Esophagus muscularis mucosa (tissue), 4 donors: ENCODE measurements around the gene MOB2. TPM values are rescaled to one million over a fixed set of nuclear protein-coding genes. Genes with fewer than 3 reads are reported as not detected.

ENCODE experiments used
- DNase-seq: peaks from one replicate; pipeline ENCODE4 v3.0.0-alpha.2; 2017; ENCODE audit errors: extremely low spot score
- H3K27ac ChIP-seq, 4 donors: fragments of 200-600 bp; sonication (generic); replicated peaks in 1 of 4; 1 replicate in 3 of 4; 2 replicates in 1 of 4; pipeline ENCODE4 v1.5.1; 2016 to 2019; ENCODE audit warnings: mild to moderate bottlenecking in 1 of 4
- H3K27me3 ChIP-seq, 4 donors: fragments of 200-600 bp; sonication (generic); one replicate each; pipeline versions ENCODE4 v1.5.1 to v1.6.0; 2016 to 2019
- H3K36me3 ChIP-seq, 4 donors: fragments of 200-600 bp; sonication (generic); one replicate each; pipeline ENCODE4 v1.5.1; 2016 to 2019
- H3K4me1 ChIP-seq, 4 donors: fragments of 200-600 bp; sonication (generic); one replicate each; pipeline ENCODE4 v1.5.1; 2016 to 2019
- H3K4me3 ChIP-seq, 4 donors: fragments of 200-600 bp; sonication (generic); 1 replicate in 2 of 4; 2 replicates in 2 of 4; pipeline ENCODE4 v1.5.1; 2016 to 2019; ENCODE audit warnings: mild to moderate bottlenecking in 4 of 4, moderate library complexity in 1 of 4
- H3K9me3 ChIP-seq, 4 donors: fragments of 200-600 bp; sonication (generic); 1 replicate in 3 of 4; 2 replicates in 1 of 4; pipeline ENCODE4 v1.5.1; 2016 to 2019
- EP300 ChIP-seq: sonication (generic); formaldehyde crosslinking; IDR thresholded peaks from one replicate; pipeline ENCODE4 v1.6.1; 2017; ENCODE audit warnings: antibody characterized with exemption
- POLR2A ChIP-seq: fragments of 450-650 bp; IDR thresholded peaks from one replicate; pipeline ENCODE4 v1.6.1; 2017; ENCODE audit warnings: antibody characterized with exemption, moderate library complexity, mild to moderate bottlenecking, low read depth
- POLR2AphosphoS5 ChIP-seq, 2 donors: sonication (generic); formaldehyde crosslinking; IDR thresholded peaks; one replicate each; pipeline ENCODE4 v1.6.1; 2017; ENCODE audit warnings: antibody characterized with exemption in 2 of 2
- WGBS: methylation state at CpG from one replicate; pipeline ENCODE4 v1.1.5; 2018; 5-methylcytosine and 5-hydroxymethylcytosine counted together
- intact Hi-C: fragments of 100-400 bp; cut with DNase I; formaldehyde crosslinking; loops from one replicate; pipeline ENCODE4 v1.15.1; 2023
- total RNA-seq, 4 donors: library from RNA; depleted of rRNA; stranded (reverse); fragments of >200 nt; gene quantifications; one replicate each; pipeline versions ENCODE4 v1.1.0 to v1.2.1, GENCODE V29; 2016
- TF ChIP-seq, protein P1 (sequence below), 3 experiments: fragments of 200-600 bp in 2 of 3; fragments of 450-650 bp in 1 of 3; sonication (generic) in 2 of 3; IDR thresholded peaks; one replicate each; pipeline ENCODE4 v1.5.1; 2017 to 2019; ENCODE audit warnings: antibody characterized with exemption in 3 of 3, mild to moderate bottlenecking in 2 of 3, moderate library complexity in 1 of 3

Gene MOB2
- total RNA-seq, 4 donors from 2014 or later, result 66.6 to 115 (median 89.5) TPM

DNA sequence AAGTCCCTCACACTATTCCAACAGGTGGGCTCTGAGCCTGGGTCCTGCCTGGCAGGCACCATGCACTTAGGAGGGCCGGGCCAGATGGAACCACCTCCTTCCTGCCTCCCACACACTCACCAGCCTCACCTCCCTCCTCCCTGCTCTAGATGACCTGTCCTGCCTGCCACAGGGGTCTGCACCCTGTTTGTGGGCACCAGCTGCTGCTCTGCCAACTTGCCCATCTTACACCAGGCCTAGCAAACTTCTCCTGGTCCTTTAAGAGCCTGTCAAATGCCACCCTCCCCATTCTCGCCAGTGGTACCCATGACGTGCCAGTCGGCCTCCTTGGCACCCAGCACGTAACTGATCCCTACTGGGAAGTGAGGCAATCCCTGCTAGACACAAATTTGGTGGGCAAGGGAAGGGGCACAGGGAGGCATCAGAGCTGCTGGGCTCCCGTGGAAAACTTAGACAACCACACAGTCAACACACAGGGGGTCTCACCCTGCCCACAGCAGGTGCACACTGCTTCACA, 3.1 kb downstream of the MOB2 start:
- Histone ChIP-seq H3K36me3 (peaks cover 13 to 25% (median 22%) of the 10 kb centered on the region in 4 donors), H3K9me3 (no peaks in the 10 kb centered on the region), H3K4me1 (peaks cover 92 to 100% (median 100%) of the 10 kb centered on the region in 4 donors), H3K27me3 (no peaks in the 10 kb centered on the region), H3K27ac (peak overlapping the region; percentile 89 to 96 (median 92)), H3K4me3 (peak overlapping the region; percentile 12 to 61 (median 28))
- peak in 1 of 2 donors; percentile 46 for TF ChIP-seq POLR2AphosphoS5 (IDR thresholded peaks at IDR 0.05)
- TF ChIP-seq POLR2A, result no peak
- intact Hi-C loops, result no loop called here
- no peak for DNase-seq
- WGBS, result 63% methylated on average over 5 of the region's 6 CpGs

DNA sequence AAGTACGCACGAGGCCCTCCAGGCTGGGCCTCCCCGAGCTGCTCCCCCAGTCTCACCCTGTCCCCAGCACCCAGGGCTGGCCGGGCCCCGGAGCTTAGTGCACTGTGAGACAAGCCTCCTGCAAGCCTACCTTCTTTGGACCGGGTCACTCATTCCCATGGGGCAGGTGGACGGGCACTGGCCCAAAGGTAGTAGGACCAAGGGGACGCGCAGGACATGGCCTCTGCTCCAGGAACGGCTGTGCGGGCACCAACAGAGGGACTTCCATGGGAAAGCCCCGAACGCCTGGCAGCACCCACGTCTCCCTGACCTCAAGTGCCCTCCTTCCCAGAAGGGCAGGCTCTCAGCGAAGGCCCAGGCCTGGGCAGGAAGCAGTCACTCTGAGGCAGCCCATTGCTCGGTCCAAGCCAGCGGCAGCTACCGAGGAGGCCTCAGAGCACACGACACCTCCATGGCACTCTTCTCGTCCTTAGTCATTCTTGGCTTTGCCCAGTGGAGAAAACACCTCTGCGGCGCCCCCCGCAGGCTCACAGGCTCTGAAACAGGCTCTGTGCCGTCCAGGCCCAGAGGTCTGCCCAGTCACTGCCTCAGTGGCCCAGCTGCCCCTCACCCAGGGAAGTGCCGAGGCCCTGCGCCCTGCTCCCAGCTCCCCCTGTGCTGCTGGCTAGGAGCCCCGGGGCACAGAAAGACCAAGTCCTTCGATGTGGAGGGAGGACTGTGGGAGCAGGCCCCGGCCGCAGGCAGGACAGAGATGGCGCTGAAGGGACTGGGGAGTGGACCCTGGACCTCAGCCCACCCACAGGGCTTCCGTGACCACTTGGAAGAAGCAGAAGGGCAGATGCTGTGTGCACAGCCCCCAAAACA, 3.8 kb downstream of the MOB2 start:
- TF ChIP-seq POLR2A (no peak), POLR2AphosphoS5 (IDR thresholded peaks at IDR 0.05) (peak in 1 of 2 donors; percentile 12), EP300 (no peak)
- TF ChIP-seq, protein P1, sequence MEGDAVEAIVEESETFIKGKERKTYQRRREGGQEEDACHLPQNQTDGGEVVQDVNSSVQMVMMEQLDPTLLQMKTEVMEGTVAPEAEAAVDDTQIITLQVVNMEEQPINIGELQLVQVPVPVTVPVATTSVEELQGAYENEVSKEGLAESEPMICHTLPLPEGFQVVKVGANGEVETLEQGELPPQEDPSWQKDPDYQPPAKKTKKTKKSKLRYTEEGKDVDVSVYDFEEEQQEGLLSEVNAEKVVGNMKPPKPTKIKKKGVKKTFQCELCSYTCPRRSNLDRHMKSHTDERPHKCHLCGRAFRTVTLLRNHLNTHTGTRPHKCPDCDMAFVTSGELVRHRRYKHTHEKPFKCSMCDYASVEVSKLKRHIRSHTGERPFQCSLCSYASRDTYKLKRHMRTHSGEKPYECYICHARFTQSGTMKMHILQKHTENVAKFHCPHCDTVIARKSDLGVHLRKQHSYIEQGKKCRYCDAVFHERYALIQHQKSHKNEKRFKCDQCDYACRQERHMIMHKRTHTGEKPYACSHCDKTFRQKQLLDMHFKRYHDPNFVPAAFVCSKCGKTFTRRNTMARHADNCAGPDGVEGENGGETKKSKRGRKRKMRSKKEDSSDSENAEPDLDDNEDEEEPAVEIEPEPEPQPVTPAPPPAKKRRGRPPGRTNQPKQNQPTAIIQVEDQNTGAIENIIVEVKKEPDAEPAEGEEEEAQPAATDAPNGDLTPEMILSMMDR (IDR thresholded peaks at IDR 0.05), result peak in 1 of 3 experiments; percentile 11

DNA sequence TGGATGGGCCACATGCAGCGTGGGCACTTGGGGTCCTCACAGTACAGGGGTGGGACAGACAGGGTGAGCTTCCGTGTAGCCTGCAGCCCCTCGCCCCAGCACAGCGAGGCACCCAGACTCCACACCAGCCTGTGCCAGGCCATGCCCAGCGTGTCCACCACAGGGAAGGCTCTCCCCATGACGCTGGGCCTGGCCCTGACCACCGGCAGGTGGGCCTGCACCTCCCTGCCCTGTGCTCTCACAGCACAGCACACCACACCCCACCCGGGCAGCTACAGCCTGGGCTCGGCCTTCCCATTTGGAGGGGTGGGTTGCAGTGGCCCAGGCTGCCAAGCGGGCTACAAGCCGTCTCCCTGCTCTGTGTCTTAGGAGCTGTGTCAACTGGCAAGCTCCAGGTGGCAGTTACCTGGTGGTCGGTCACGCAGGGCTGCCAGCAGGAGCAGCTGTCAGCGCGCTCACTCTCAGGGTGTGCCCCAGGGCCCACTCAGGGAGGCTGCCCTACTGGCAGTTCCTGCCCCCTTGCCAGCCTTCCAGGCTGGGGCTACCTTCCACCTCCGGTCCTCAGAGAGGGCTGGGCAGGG, 4.6 kb downstream of the MOB2 start:
- Histone ChIP-seq H3K27me3 (no peaks in the 10 kb centered on the region), H3K9me3 (no peaks in the 10 kb centered on the region), H3K27ac (peak overlapping the region; percentile 89 to 96 (median 92)), H3K36me3 (peaks cover 20 to 41% (median 37%) of the 10 kb centered on the region in 4 donors), H3K4me3 (peak overlapping the region in 2 of 4 donors; percentile 12 to 61), H3K4me1 (peaks cover 77 to 97% (median 93%) of the 10 kb centered on the region in 4 donors)
- intact Hi-C loops, result no loop called here
- WGBS, result 100% methylated on average over 1 of the region's 16 CpGs
- TF ChIP-seq EP300 (no peak), POLR2A (no peak), POLR2AphosphoS5 (IDR thresholded peaks at IDR 0.05) (no peak)
- TF ChIP-seq, protein P1 (IDR thresholded peaks at IDR 0.05), result no peak
- no peak for DNase-seq

More for the DNA sequence above, 3.8 kb downstream of the MOB2 start:
- Histone ChIP-seq H3K27ac (peak overlapping the region; percentile 89 to 96 (median 92)), H3K27me3 (no peaks in the 10 kb centered on the region), H3K4me1 (peaks cover 85 to 100% (median 100%) of the 10 kb centered on the region in 4 donors), H3K36me3 (peaks cover 20 to 32% (median 29%) of the 10 kb centered on the region in 4 donors), H3K9me3 (no peaks in the 10 kb centered on the region), H3K4me3 (peak overlapping the region in 3 of 4 donors; percentile 12 to 61 (median 18))
- DNase-seq, result no peak
- intact Hi-C loops, result no loop called here
- 58% methylated on average over 18 of the region's 32 CpGs for WGBS

DNA sequence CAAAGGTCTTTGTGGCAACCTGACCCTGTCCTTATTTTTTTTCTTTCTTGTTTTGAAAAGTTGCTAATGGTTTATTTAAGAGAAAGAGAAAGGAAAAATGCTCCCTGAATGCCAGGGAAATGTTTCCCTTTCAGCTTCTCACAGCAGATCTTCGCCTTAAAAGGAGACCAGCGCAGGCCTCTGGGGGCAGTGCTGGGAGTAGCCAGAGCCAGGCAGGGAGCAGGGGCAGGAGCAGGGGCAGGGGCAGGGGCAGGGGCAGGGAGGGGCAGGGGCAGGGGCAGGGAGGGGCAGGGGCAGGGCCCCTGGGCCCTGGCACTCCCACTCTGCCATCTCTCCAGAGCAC, 5.1 kb downstream of the MOB2 start:
- no peaks in the 10 kb centered on the region for H3K27me3 ChIP-seq
- peaks cover 20 to 46% (median 42%) of the 10 kb centered on the region in 4 donors for H3K36me3 ChIP-seq
- 61% methylated on average over 2 of the region's 2 CpGs for WGBS
- TF ChIP-seq, protein P1 (IDR thresholded peaks at IDR 0.05), result peak in 2 of 3 experiments; percentile 14 to 24
- TF ChIP-seq EP300, result no peak
- TF ChIP-seq POLR2AphosphoS5 (IDR thresholded peaks at IDR 0.05), result peak in 1 of 2 donors; percentile 71
- H3K27ac ChIP-seq, result peak overlapping the region; percentile 89 to 96 (median 92)
- H3K9me3 ChIP-seq, result no peaks in the 10 kb centered on the region
- no peak for DNase-seq
- intact Hi-C loops, result no loop called here
- peaks cover 76 to 93% (median 88%) of the 10 kb centered on the region in 4 donors for H3K4me1 ChIP-seq
- H3K4me3 ChIP-seq, result peak overlapping the region in 2 of 4 donors; percentile 20 to 61
